Fibroblast of villous mesenchyme (primary cell): ENCODE data around the gene ONECUT3. TPM values are rescaled to one million over a fixed set of nuclear protein-coding genes. Genes with fewer than 3 reads are reported as not detected.
A peak's percentile ranks its signal among the peaks of the same experiment; 100 is the strongest.

Experiments
- DNase-seq: peaks from one replicate; pipeline ENCODE4 v3.0.0-alpha.2; 2010; ENCODE audit warnings: low read depth
- H3K4me3 ChIP-seq: 2 replicates; pipeline ENCODE4 v1.5.1; 2011; ENCODE audit warnings: low read depth, mild to moderate bottlenecking, low read length
- total RNA-seq: library from RNA; depleted of rRNA; stranded (reverse); fragments of >200 nt; gene quantifications from 2 replicates; pipeline ENCODE4 v1.2.3, GENCODE V29; 2012
- TF ChIP-seq, protein P1 (sequence below): IDR thresholded peaks from 2 replicates; pipeline ENCODE4 v1.5.1; 2012; ENCODE audit warnings: low read depth, mild to moderate bottlenecking, low read length; ENCODE audit not compliant: insufficient read depth

The ONECUT3 gene
- total RNA-seq, 1 donor = not detected

DNA sequence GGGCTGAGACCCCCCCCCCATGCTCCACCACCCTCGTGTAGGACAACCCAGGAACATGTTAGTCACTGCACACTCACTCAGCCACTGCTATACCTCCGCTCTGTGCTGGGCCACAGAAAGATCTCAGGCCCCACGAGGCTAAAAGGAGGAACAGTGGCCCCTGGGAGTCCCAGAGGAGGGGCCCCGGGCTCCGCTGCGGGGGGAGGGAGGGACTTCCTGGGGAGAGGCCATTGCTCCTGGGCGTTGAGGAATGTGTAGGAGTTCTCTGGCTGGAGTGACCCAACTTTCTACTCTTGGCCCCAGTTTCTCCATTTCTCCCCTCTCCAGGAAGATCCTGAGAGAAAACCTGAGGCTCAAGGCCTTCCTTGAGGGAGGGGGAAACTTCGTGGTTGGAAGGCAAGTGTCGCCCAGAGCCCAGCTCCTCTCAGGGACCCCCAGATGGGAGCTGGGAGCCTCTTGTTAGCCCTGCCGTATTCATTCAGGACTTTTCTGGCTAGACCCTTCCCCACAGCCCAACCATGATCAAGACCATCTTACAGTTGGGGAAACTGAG, 13.6 kb downstream of the ONECUT3 start:
- TF ChIP-seq, protein P1, sequence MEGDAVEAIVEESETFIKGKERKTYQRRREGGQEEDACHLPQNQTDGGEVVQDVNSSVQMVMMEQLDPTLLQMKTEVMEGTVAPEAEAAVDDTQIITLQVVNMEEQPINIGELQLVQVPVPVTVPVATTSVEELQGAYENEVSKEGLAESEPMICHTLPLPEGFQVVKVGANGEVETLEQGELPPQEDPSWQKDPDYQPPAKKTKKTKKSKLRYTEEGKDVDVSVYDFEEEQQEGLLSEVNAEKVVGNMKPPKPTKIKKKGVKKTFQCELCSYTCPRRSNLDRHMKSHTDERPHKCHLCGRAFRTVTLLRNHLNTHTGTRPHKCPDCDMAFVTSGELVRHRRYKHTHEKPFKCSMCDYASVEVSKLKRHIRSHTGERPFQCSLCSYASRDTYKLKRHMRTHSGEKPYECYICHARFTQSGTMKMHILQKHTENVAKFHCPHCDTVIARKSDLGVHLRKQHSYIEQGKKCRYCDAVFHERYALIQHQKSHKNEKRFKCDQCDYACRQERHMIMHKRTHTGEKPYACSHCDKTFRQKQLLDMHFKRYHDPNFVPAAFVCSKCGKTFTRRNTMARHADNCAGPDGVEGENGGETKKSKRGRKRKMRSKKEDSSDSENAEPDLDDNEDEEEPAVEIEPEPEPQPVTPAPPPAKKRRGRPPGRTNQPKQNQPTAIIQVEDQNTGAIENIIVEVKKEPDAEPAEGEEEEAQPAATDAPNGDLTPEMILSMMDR = no peak
- DNase-seq = no peak
- H3K4me3 ChIP-seq = no peak overlapping the region

DNA sequence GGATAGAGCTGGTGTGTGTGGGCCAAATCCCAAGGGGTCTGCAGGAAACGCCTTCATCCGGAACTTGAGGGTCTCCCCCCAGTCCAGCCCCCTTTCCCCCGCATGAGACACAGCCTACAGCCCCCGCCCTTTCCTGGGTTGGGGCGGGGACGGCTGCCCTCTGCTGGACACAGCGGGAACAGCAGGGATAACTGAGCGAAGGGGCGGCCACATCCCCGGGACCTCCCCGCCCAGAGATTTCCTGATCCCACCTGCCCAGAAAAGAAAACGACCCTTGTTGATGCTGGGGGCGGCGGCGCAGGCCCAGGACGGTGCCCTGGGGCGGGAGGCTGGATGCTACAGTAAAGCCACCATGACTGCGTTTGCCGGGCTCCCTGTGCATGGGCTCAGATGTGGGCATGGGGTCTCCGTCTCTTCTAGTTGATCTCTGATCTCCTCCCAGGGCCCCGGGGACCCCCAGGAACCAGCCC, 14.2 kb downstream of the ONECUT3 start:
- peak; percentile 8 for DNase-seq
- H3K4me3 ChIP-seq = no peak overlapping the region
- TF ChIP-seq, protein P1 = peak; percentile 79

DNA sequence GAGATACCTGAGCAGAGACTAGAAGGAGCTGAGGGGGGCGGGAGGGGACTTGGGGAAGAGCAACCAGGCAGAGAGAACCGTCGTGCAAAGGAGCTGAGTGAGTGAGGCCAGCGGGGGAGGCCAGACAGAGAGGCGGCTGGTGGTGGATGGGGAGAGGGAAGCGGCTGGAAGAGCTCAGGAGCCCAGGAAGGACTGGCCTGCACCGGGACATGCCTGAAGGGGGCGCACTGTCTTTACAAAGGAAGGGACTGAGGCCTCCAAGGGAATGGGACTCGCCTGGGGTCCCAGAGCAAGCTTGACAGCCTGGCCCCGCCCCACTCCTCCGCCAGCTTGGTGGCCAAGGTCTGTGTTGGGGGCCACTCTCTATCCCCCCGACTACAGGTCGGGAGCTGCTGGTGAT, 14.9 kb downstream of the ONECUT3 start:
- TF ChIP-seq, protein P1 = peak; percentile 43
- peak; percentile 20 for DNase-seq
- H3K4me3 ChIP-seq = no peak overlapping the region

DNA sequence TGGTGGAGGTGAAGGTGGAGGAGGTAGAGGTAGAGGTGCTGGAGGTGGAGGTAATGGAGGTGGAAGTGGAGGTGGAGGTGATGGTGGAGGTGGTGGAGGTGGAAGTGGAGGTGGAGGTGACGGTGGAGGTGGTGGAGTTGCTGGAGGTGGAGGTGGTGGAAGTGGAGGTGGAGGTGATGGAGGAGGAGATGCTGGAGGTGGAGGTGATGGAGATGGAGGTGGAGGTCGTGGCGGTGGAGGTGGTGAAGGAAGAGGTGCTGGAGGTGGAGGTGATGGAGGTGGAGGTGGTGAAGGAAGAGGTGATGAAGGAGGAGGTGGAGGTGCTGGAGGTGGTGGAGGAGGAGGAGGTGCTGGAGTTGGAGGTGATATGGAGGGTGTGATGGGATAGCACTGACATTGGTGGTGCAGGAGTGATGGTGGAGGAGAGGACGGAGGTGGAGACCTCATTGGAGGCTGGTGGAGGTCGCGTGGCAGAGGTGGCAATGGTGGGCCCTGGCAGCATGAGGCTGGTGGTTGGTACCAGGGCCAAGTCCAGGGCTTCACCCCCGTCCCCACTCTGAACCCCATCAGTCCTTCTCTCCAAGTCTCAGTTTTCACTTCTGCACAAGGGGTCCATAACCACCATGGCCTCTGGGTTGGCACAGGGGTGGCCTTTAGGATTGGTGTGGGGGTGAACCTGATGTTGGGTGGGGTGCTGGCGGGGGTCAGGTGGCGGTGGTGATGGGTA, 15.8 kb downstream of the ONECUT3 start:
- TF ChIP-seq, protein P1 = no peak
- no peak for DNase-seq
- no peak overlapping the region for H3K4me3 ChIP-seq

DNA sequence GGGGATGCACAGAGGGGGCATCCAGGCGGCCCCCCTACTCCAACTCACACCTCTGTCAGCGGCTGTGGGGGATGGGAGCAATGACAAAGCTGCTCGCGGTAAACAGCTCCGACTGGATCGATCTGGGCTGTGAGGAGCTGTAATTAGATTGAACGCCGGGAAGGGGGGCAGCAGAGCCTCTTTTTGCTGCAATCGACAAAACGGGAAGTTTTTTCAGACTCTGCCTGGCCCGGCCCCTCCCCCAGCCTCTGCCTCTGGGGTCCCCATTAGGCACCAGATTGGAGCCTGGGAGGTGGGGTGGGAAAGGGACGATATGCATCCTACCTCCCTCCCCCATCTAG, 16.3 kb downstream of the ONECUT3 start:
- no peak overlapping the region for H3K4me3 ChIP-seq
- TF ChIP-seq, protein P1 = no peak
- no peak for DNase-seq

DNA sequence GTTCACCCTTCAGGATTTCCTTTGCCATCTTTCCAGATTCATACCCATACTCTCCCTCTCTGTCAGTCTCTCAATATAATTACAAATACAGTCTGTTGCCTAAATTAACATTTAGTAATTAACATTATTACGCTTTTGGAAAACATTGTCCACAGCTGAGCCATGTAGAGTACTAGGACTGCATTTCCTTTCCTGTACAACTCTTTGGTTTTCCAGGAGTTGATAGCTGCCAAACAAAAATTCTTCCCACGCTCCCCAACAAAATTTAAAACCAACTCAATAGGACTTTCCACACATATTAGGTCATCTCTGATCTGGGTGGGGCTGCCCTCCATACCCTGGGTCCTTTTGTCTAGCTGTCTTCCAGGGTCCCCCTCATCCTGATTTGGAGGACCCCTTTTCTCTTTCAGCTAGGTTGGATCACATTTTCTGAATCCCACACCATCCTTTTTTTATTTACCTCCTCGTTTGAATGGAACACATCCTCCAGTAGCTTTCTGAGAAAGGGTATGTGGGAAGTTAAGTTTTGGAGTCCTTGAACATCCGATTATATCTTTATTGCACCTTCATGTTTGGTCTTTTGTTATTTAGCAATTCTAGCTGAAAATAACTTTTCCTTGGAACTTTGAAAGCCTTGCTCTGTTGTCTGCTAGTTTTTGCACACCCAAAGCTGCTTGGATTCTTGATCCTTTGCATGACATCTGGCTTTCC, 17.7 kb downstream of the ONECUT3 start:
- no peak overlapping the region for H3K4me3 ChIP-seq
- DNase-seq = no peak
- TF ChIP-seq, protein P1 = no peak
